Measurements from ENCODE around the gene PIGQ.

PIGQ gene

DNA sequence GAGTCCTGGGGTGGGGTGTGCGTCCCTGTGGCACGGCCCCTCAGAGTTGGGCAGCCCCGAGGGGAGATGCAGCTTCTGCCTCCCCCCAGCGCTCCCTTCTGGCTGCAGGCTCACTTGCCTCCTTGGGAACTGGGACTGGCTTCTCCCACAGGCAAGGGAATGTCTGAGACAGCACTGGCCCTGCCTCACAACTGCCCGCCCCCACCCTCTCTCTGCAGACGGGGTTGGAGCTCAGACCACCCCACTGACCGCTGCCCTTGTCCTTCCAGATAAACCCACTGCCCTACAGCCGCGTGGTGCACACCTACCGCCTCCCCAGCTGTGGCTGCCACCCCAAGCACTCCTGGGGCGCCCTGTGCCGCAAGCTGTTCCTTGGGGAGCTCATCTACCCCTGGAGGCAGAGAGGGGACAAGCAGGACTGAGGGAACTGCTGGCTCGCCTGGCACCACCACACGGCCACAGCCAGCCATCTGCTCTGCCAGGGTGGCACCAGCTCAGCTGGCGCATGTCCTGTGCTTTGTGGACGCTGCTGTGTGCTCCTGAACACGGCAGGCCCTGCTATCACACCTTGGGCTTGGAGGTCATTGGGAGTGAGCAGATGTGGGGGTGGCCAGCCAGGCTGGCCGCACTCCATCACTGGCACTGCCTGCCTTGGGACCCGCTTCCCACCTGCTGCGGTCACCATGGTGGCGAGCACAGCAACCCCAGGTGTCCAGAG is 13.0 kb downstream of the PIGQ start:
- intact Hi-C loops (cut with DNase I), result loop anchor here (10.0 kb wide), 1 partner anchor 58 kb away; the partner anchor contains the start of gene CAPN15
- peak in 8 of 10 donors; percentile 55 to 94 (median 64) for DNase-seq

- intact Hi-C loops (cut with DNase I), result loop anchor here (10.0 kb wide), 1 partner anchor 59 kb away; the partner anchor contains the start of gene CAPN15
Measured at GRCh38 chr16:583470-583814, 13.7 kb downstream of the PIGQ start.

DNA sequence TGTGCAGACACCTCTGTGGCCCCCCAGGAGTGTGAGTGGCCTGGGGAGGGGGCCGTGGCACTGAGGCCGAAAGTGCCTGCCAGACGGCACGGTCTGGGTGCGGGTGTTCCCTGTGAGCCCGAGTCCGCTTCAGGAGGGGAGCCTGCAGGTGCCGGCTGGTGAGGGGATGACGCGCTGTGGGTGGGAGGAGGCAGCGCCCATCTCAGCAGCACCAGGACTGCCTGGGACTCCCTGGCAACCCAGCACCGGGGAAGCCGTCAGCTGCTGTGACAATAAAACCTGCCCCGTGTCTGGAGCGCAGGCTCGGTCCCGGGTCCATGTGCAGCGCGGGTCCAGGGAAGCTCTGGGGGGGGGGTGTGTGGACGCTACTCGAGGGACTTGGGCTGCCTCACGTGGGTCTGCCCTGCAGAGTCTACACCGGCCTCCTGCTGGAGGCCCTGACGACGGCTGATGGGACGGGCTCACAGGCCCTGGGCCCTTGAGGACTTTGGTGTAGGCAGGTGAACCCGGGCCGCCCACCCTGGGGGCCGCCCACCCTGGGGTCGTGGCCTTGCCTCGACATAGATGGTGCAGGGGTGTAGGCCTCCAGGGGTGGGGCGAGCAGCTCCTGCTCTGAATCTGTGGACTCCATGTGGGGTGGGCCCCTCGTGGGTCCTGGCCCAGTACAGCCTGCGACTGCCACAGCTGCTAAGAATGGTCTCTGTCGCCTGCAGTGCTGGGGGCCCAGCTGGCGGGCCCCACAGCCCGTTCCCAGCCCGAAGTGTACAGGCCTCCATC is 14.2 kb downstream of the PIGQ start:
- peak in 8 of 10 donors; percentile 37 to 94 (median 70) for DNase-seq
- intact Hi-C loops (cut with DNase I), result loop anchor here (10.0 kb wide), 1 partner anchor 59 kb away; the partner anchor contains the start of gene CAPN15

More at GRCh38 chr16:583470-583814, 13.7 kb downstream of the PIGQ start:
- no peak for DNase-seq

DNA sequence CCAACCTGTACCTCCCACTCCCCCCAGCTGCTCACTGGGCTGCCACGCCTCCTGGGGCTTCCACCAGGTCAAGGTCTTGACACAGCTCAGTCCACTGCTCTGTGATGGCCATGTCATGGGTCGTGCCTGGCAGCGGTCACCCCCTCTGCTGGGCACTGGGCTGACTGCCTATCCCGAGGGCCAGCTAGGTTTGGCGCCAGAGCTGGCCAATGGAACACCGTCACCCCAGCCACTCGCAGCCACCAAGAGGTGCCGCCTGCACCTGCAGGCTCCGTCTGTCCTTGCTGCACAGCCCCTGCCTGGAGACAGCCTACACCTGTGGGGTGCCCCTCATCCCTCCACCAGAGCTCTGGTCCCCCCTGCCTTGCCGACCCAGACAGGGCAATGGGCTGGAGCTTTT is 15.6 kb downstream of the PIGQ start:
- intact Hi-C loops (cut with DNase I), result loop anchor here (10.0 kb wide), 1 partner anchor 61 kb away; the partner anchor contains the start of gene CAPN15
- DNase-seq, result peak in 1 of 10 donors; percentile 82

- intact Hi-C loops (cut with DNase I), result loop anchor here (10.0 kb wide), 1 partner anchor 61 kb away; the partner anchor contains the start of gene CAPN15
Measured at GRCh38 chr16:586047-586644, 16.4 kb downstream of the PIGQ start.

DNA sequence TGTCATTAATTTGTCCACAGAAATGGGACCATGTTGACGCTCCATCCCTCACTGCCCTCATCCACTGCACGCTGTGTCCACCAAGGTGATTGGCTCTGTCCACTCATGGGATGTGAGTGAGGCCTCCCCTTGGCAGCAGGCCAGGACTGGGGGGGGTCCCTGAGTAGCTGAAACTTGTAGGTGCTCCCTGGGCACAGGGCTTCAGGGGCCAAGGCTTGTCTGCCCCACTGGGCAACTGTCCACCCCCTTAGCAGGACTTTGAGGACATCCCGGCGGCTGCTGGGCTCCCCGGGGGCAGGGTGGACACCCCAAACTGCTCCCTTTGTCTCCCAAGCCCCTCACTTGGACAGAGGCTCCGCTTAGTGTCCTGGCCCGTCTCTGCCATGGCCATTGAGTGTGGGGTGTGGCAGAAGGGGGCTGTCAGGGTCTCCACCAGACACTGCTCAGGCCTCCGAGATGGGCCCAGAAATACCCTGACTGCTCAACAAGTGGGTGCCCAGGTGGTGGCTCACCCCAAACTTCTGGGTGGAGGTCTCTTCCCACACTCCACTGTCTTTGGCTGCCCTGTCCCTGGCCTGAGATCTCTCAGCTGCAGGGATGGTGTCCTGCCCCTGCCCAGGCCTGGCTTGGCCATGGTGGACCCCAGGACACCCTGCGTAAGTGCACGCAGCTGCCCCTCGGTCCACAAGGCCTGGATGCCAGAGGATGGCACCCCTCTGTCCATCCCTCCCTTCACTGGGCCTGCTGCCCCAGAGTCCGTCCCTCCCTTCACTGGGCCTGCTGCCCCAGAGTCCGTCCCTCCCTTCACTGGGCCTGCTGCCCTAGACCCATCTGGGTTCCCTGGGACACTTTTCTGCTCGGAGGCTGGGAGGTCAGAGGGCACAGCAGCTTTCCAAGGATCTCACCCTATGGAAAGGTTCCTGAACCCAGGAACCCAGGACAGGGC is 17.1 kb downstream of the PIGQ start:
- intact Hi-C loops (cut with DNase I), result loop anchor here (10.0 kb wide), 1 partner anchor 62 kb away; the partner anchor contains the start of gene CAPN15
- peak in 1 of 10 donors; percentile 34 for DNase-seq

More at GRCh38 chr16:586047-586644, 16.4 kb downstream of the PIGQ start:
- DNase-seq, result no peak

DNA sequence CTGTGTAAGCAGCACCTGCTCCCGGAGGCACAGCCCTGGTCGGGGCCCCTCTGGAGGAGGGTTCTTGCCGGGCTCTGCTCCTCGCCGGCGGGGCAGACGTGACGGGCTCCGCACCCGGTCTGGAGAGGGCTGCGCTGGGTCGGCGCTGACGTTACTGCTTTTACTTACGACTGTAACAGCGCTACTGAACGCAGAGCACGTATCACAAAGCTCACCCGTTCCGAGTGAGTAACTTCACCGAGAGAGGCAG is 18.8 kb downstream of the PIGQ start:
- intact Hi-C loops (cut with DNase I), result loop anchor here (10.0 kb wide), 1 partner anchor 64 kb away; the partner anchor contains the start of gene CAPN15
- peak in 1 of 10 donors; percentile 90 for DNase-seq

DNA sequence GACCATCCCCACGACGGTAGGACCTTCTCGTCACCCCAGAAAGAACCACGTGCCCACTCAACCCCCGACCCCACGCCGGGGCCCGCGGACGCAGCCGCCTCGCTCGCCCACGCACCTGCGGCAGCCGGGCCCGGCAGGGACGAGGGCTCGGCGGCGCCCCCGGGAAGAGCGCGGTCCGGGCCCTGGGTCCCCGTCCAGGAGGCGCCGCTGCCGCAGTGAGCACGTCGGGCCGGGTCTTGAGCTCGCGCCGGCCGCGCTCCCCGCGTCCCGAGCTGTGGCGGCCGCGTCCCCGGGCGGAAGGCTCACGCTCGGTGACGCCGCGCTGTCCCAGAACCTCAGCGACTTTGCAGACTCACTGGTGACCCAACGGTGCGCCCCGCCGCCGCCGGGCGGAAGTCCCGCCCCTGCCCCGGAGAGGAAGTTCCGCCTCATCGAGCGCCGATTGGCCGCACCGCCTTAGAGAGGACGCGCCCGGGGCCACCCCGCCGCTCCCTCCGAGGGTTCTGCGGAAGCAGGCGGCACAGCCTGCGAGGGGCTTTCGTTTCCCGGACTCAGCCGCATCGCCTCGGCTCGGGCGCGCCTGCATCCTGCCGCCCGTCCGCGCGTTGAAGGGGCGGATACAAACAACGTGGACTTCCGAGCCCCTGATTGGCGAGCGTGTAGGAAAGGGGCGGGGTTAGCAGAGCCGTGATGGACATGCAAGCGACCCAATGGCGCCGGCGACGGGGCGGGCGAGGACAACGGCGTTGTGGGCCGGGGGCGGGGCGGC is 19.3 kb downstream of the PIGQ start:
- intact Hi-C loops (cut with DNase I), result loop anchor here (10.0 kb wide), 1 partner anchor 64 kb away; the partner anchor contains the start of gene CAPN15
- peak; percentile 95 to 100 (median 98) for DNase-seq

- intact Hi-C loops (cut with DNase I), result loop anchor here (10.0 kb wide), 1 partner anchor 65 kb away; the partner anchor contains the start of gene CAPN15
- DNase-seq, result peak; percentile 98 to 100 (median 100)
Measured at GRCh38 chr16:589658-590187, 20.0 kb downstream of the PIGQ start, which contains the start of gene RAB40C. Gene RAB40C, plus strand, starts transcription at chr16:590066. Its CDS starts 226 bp downstream, at chr16:590292.

- DNase-seq, result no peak
- intact Hi-C loops (cut with DNase I), result no loop called here
Measured at GRCh38 chr16:590188-590814, 20.5 kb downstream of the PIGQ start.

DNA sequence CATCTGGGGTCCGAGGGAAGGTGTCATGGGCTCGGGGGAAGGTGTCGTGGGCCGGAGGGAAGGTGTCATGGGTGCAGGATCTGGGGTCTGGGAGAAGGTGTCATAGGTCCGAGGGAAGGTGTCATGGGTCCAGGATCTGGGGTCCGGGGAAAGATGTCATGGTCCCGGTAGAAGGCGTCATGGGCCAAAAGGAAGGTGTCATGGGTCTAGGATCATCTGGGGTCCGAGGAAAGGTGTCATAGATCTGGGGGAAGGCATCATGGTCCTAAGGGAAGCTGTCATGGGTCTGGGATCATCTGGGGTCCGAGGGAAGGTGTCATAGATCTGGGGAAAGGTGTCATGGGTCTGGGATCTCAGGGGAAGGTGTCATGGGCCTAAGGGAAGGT is 21.0 kb downstream of the PIGQ start:
- DNase-seq, result no peak
- intact Hi-C loops (cut with DNase I), result no loop called here

DNA sequence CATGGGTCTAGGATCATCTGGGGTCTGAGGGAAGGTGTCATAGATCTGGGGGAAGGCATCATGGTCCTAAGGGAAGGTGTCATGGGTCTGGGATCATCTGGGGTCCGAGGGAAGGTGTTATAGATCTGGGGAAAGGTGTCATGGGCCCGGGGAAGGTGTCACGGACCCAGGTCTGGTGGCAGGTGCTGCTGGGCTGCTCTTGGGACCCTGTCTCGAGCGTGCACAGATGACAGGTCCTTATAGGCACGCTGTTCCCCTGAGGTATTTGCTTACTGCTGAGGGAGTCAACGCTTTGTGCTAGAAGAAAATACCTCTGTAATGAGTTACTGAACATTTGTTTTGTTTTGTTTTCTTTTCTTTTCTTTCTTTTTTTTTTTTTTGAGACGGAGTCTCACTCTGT is 21.5 kb downstream of the PIGQ start:
- no peak for DNase-seq
- intact Hi-C loops (cut with DNase I), result no loop called here

GRCh38 chr16:591892-592517 is 22.2 kb downstream of the PIGQ start:
- intact Hi-C loops (cut with DNase I), result loop anchor here (2.0 kb wide), 1 partner anchor 45 kb away; the partner anchor contains the start of gene METTL26
- DNase-seq, result no peak

- intact Hi-C loops (cut with DNase I), result loop anchor here (2.0 kb wide), 1 partner anchor 44 kb away; the partner anchor contains the start of gene METTL26
- peak; percentile 31 to 96 (median 72) for DNase-seq
Measured at GRCh38 chr16:592518-593306, 22.9 kb downstream of the PIGQ start.

DNA sequence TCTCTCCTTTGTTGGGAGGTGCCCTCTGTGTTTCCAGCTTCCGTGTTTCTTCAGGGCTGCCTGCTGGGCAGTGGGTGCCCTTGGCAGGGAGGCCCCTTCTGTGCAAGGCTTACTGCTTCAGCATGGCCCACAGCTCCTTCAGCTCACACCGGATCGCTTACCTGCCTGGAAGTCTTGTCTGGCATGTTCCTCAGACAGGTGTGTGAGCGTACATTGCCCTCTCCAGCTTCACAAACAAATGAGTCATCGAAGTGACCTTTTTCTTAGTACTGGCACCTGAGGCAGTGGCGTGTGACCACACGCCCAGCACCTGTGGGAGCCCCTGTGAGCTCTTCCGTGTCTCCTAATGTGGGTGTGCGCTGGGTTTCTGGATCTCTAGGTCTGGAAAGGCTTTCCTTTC is 23.6 kb downstream of the PIGQ start:
- DNase-seq, result no peak
- intact Hi-C loops (cut with DNase I), result loop anchor here (2.0 kb wide), 1 partner anchor 43 kb away; the partner anchor contains the start of gene METTL26

DNA sequence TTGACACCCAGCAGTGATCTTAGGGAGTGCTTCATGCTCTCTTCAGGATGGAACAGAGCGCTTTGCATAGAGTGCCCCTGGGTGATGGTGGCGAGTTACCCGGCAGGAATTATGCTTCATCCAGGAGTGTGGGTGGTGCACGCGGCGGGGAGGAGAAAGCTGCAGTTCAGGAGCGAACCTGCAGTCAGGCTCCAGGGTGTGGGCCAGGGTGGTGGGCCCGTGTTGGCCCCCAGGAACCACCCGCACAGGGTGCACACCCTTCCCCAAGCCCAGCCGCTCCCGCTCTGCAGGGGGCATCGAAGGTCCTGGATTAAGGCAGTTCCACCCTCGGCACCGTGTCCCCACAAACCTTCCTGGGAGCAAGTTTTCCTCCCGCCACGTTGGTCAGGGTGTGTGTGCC is 24.0 kb downstream of the PIGQ start:
- intact Hi-C loops (cut with DNase I), result loop anchor here (2.0 kb wide), 1 partner anchor 43 kb away; the partner anchor contains the start of gene METTL26
- peak in 1 of 10 donors; percentile 88 for DNase-seq

DNA sequence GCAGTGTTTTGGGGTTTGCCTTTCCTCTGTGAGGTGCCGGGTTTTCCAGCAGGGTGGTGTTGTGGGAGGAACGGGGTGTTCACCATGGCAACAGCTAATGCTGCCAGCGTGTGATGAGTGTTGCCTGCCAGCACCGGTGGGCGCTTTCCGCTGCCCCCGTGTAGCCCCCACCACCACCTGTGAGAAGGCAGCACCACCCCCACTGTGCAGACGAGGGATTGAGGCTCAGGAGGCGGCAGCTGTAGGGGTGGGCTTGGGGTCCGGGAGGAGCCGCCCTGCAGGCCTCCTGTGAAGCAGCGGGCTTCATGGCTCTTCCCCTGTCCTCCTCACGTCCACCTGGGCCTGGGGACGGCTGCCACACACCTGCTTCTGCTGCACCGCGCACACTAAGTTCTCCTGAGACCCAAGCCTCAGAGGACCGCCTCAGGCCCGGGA is 25.3 kb downstream of the PIGQ start:
- intact Hi-C loops (cut with DNase I), result no loop called here
- no peak for DNase-seq
